ENCODE measurements around the gene EVI5.

EVI5 gene

GRCh38 chr1:92488832-92489231, 296.1 kb downstream of the EVI5 start:
- Histone ChIP-seq H4K20me1 (ENCODE audit: insufficient read depth, low read length) (no peaks in the 10 kb centered on the region), H3K4me3 (ENCODE audit: low read depth, low read length, poor library complexity, severe bottlenecking) (no peak overlapping the region), H3K9ac (ENCODE audit: low read length) (no peak overlapping the region), H3K4me1 (ENCODE audit: insufficient read depth, low read length, severe bottlenecking) (peaks cover 41% of the 10 kb centered on the region), H3K27ac (ENCODE audit: low read depth, low read length, poor library complexity, severe bottlenecking) (peak overlapping the region; percentile 87), H3K36me3 (ENCODE audit: insufficient read depth, low read length) (no peaks in the 10 kb centered on the region), H3K79me2 (ENCODE audit: insufficient read depth, low read length) (no peaks in the 10 kb centered on the region; the same call in 1 of the 2 replicates), H3K4me2 (ENCODE audit: low read length) (peak overlapping the region; percentile 83), H3K9me2 (ENCODE audit: low read depth, low read length) (no peaks in the 10 kb centered on the region), H2AFZ (ENCODE audit: low read length) (no peak overlapping the region), H3K27me3 (ENCODE audit: insufficient read depth, low read length) (no peaks in the 10 kb centered on the region), H3K9me3 (ENCODE audit: low read length) (no peaks in the 10 kb centered on the region), H3F3A (ENCODE audit: insufficient read depth, low read length) (no peaks in the 10 kb centered on the region)
- TF ChIP-seq EZH2 (IDR thresholded peaks at IDR 0.05; ENCODE audit: borderline replicate concordance, low read length): no peak
- TF ChIP-seq CTCF (IDR thresholded peaks at IDR 0.05; ENCODE audit: low read length): no peak

DNA sequence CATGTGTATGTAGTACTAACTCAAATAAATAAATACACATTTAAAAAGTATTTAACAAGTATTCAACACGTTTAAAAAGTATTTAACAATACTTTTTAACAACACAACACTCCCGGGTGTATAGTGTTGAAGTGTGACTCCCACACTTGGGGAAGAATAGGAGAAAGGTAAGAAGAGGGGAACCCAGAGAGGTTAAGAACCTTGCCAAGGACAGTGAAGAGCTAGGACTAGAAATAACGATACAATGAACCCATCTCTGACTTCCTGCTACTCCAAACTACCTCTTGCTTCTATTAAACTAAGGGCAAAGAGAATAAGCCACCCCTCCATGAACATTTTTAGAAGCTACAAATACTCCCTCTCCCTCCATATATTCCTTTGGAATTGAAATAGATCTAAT, 296.5 kb downstream of the EVI5 start:
- Histone ChIP-seq H3K4me2 (ENCODE audit: low read length) (peak overlapping the region; percentile 83), H4K20me1 (ENCODE audit: insufficient read depth, low read length) (no peaks in the 10 kb centered on the region), H2AFZ (ENCODE audit: low read length) (no peak overlapping the region), H3K9ac (ENCODE audit: low read length) (peak overlapping the region; percentile 73), H3K27ac (ENCODE audit: low read depth, low read length, poor library complexity, severe bottlenecking) (peak overlapping the region; percentile 87), H3K9me3 (ENCODE audit: low read length) (no peaks in the 10 kb centered on the region), H3K4me3 (ENCODE audit: low read depth, low read length, poor library complexity, severe bottlenecking) (peak overlapping the region; percentile 85), H3F3A (ENCODE audit: insufficient read depth, low read length) (no peaks in the 10 kb centered on the region), H3K4me1 (ENCODE audit: insufficient read depth, low read length, severe bottlenecking) (peaks cover 41% of the 10 kb centered on the region), H3K79me2 (ENCODE audit: insufficient read depth, low read length) (no peaks in the 10 kb centered on the region; the same call in 1 of the 2 replicates), H3K27me3 (ENCODE audit: insufficient read depth, low read length) (no peaks in the 10 kb centered on the region), H3K36me3 (ENCODE audit: insufficient read depth, low read length) (no peaks in the 10 kb centered on the region), H3K9me2 (ENCODE audit: low read depth, low read length) (no peaks in the 10 kb centered on the region)
- TF ChIP-seq CTCF (IDR thresholded peaks at IDR 0.05; ENCODE audit: low read length) (no peak), EZH2 (IDR thresholded peaks at IDR 0.05; ENCODE audit: borderline replicate concordance, low read length) (no peak)

DNA sequence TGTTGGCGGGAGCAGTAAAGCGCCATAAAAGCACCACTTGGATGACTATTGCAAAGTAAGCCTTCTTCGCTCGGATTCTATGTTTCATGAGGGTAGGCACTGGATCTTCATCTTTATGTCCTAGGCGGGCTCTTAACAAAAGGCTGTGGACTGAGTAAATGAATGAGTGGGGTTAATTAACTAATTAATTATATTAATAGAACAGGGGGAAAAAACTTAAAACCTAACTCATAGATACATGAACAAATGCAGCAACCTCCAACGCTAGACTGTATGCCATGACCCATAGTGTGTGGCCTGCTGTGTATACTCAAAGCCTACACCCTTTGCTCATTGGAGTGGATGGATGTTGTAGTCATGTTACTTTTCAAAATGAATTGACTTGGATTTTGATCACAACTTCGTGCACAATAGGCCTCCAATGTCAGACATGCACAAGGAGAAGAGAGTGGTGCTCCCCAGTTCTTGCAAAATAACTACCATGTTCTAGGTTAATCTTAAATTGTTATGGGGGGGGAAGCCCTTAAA, 297.8 kb downstream of the EVI5 start:
- H3K27me3 ChIP-seq (ENCODE audit: insufficient read depth, low read length): no peaks in the 10 kb centered on the region
- no peaks in the 10 kb centered on the region for H3F3A ChIP-seq (ENCODE audit: insufficient read depth, low read length)
- H3K4me2 ChIP-seq (ENCODE audit: low read length): peak overlapping the region; percentile 83
- peak overlapping the region; percentile 73 for H3K9ac ChIP-seq (ENCODE audit: low read length)
- H3K9me3 ChIP-seq (ENCODE audit: low read length): no peaks in the 10 kb centered on the region
- peak overlapping the region; percentile 30; the same call in 1 of the 2 replicates for H2AFZ ChIP-seq (ENCODE audit: low read length)
- H4K20me1 ChIP-seq (ENCODE audit: insufficient read depth, low read length): no peaks in the 10 kb centered on the region
- no peak for TF ChIP-seq CTCF (IDR thresholded peaks at IDR 0.05; ENCODE audit: low read length)
- TF ChIP-seq EZH2 (IDR thresholded peaks at IDR 0.05; ENCODE audit: borderline replicate concordance, low read length): no peak
- peaks cover 50% of the 10 kb centered on the region for H3K4me1 ChIP-seq (ENCODE audit: insufficient read depth, low read length, severe bottlenecking)
- H3K9me2 ChIP-seq (ENCODE audit: low read depth, low read length): no peaks in the 10 kb centered on the region
- H3K27ac ChIP-seq (ENCODE audit: low read depth, low read length, poor library complexity, severe bottlenecking): peak overlapping the region; percentile 87
- no peaks in the 10 kb centered on the region; the same call in 1 of the 2 replicates for H3K79me2 ChIP-seq (ENCODE audit: insufficient read depth, low read length)
- peak overlapping the region; percentile 85 for H3K4me3 ChIP-seq (ENCODE audit: low read depth, low read length, poor library complexity, severe bottlenecking)
- peaks cover 6% of the 10 kb centered on the region for H3K36me3 ChIP-seq (ENCODE audit: insufficient read depth, low read length)

Data from OCI-LY1 (cell line).